Stimulated activated CD8-positive, alpha-beta memory T cell treated with anti-CD3 and anti-CD28 coated beads, Interleukin-4, amount 100 ng/mL, for 48 hours (primary cell): Measurements from ENCODE around the gene KRTAP4-4.
"Not testable (repeated sequence)": the region's sequence is repeated elsewhere in the genome, so short reads cannot be mapped to it uniquely, and the experiment has no call there.

Experiments used
- DNase-seq: peaks from one replicate; pipeline ENCODE4 v3.0.0-alpha.2; 2020

The KRTAP4-4 gene

DNA sequence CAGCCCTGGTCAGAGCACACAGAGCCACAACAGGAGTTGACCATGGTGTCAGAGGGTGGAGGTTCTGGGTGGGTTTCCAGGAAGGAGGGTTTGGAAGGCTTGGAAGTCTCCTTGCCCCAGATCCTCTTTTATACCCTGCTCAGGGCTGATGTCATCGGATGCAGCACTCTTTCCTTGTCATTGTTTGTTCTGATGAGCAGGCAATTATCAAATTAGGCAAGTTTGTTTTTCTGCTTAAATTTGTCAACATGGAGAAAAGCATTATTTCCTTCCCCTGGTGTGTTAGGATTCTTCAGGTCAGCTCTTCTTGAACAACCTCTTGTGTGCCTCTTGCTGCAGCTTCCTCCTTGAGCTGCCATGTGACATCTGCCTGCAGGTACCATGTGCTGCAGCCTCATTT is at the start of gene KRTAP4-4:
TSS of gene KRTAP4-4 (minus strand) at position 101 of the 400 bp plus-strand sequence. CDS start at position 44, 57 bp downstream.
- no peak for DNase-seq

DNA sequence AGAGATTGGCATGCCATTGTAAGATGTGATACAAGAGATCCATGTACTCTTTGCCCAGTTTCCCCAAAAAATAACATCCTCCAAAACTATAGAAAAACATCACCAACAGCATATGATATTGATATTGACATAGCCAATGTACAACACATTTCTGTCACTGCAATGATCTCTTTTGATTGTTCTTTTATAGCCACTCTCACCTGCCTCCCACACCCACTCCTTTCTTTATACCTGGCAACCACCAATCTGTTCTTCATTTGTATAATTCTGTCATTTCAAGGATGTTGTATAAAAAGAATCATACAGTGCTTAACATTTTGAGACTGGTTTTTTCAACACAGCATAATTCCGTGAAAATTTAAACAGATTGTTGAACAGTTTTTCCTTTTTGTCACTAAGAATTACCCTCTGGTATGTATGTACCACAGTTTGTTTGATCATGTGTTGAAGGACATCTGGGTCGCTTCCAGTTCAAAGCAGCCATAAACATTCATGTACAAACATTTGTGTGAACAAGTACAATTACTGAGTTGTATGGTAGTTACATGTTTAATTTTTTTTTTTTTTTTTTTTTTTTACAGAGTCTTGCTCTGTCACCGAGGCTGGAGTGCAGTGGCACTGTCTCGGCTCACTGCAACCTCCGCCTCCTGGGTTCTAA is 39.0 kb upstream of the KRTAP4-4 start:
- DNase-seq = no peak

DNA sequence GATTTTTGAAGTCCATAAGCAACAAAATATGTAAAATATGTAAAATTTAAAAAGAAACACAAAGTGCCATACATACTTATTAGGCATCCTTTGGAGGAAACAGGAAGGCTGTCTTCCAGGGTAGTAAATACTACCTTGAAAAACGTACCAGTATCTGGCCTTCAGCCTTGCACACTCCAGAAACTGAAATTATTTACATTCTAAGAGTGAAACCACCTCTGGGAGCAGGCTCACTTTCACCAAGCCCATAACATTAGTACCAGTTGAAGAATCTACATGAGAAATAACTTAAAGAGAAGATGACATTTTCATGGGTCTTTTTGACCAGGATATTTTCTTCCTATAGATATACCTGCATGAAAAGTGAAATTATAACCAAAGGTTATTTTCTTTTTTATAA is 35.5 kb upstream of the KRTAP4-4 start:
- no peak for DNase-seq

DNA sequence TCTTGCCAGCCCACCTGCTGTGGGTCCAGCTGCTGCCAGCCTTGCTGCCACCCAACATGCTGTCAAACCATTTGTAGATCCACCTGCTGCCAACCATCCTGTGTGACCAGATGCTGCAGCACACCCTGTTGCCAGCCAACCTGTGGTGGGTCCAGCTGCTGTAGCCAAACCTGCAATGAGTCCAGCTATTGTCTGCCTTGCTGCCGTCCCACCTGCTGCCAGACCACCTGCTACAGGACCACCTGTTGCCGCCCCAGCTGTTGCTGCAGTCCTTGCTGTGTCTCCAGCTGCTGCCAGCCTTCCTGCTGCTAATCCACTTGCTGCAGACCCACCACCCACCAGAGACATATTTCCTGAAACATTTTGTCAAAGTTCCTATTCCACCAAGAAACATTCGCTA is 29.8 kb upstream of the KRTAP4-4 start:
- no peak for DNase-seq

DNA sequence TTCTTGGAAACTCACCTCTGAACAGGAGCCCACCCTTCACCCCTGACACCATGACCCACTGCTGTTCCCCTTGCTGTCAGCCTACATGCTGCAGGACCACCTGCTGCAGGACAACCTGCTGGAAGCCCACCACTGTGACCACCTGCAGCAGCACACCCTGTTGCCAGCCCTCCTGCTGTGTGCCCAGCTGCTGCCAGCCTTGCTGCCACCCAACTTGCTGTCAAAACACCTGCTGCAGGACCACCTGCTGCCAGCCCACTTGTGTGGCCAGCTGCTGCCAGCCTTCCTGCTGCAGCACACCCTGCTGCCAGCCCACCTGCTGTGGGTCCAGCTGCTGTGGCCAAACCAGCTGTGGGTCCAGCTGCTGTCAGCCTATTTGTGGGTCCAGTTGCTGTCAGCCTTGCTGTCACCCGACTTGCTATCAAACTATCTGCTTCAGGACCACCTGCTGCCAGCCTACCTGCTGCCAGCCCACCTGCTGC is 29.3 kb upstream of the KRTAP4-4 start, which contains the start of gene KRTAP9-1:
TSS of gene KRTAP9-1 (plus strand) at position 51 of the 482 bp plus-strand sequence. CDS start at position 51, 0 bp downstream.
- DNase-seq = not testable (repeated sequence)

DNA sequence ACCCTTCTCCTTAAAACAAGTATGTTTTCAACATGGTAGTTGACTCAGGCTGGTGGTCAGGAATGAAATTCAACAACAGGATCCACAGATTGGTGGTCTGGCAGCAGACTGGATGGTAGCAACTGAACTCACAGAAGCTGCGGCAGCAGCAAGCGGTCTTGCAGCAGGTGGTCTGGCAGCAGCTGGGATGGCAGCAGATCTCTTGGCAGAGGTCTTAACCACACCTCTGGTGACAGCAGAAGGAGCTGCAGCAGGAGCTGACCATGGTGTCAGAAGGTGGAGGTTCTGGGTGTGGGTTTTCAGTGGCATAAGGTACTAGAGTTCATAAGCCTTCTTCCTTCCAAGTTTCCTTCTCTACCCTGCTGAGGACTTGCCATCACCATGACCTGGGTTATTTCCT is 26.3 kb upstream of the KRTAP4-4 start:
- DNase-seq = no peak

DNA sequence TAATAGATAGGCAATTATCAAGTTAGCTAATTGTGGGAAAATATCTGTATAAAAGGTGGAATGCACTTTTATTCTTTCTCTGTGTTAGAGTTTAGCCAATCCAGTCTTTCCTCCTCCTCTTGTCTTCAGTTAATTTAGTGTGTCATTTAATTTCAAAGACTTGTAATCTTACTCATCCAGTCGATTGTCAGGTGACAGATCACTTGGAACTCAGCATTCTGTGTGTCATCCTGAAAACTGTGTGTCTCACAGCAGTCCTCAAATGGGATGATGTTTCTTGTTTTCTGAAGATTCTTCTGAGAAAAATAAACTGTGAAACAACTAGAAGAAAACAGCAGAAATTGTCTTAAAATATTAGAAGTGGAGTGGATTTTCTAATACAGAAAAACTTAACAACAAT is 24.5 kb upstream of the KRTAP4-4 start:
- no peak for DNase-seq

DNA sequence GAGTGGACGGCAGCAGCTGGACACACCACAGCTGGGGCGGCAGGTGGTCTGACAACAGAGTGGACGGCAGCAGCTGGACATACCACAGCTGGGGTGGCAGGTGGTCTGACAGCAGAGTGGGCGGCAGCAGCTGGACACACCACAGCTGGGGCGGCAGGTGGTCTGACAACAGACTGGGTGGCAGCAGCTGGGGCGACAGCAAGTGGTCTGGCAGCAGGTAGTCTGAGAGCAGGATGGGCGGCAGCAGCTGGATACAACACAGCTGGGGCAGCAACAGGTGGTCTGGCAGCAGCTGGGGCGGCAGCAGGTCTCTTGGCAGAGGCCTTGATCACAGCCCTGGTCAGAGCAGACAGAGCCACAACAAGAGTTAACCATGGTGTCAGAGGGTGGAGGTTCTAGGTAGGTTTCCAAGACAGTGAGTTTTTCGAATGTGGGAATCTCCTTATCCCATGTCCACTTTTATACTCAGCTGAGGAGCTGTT is 24.0 kb upstream of the KRTAP4-4 start, which contains the start of gene KRTAP4-1:
TSS of gene KRTAP4-1 (minus strand) at position 432 of the 482 bp plus-strand sequence. CDS start at position 375, 57 bp downstream.
- no peak for DNase-seq

DNA sequence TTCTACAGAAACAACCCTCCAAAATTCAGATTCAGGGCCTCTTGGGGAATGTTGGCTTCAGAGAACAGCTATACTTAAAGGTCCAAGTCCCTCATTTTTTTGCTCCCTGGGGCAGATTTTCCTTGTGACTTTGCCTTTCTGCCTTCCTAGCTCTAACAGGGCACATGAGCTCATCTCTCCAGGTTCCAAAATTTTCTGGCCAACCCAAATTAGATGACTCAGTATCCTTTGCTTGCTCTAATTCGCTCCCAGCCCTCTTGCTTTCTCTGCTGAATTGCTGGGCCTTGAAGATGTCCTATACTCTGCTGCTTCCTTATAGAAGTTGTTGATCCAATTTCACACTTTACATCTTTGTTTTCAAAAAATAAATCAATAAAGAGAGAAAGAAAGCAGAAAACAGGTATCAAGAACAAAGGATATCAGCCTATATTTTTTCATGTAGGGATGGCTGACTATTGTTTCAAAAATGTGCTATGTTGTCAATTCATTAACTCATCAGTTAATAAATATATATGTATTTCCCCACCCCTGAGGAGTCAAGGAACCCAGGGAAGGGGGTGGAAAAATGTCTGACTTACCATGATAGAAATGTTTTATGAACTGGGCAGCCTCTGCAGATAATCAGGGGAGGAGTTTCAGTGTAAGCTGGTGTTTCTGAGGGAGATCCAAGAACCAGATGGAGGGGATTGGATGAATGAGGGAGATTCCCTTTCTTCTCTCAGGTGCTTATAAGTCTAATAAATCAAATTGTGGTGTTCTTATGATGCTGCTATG is 18.5 kb upstream of the KRTAP4-4 start:
- no peak for DNase-seq

DNA sequence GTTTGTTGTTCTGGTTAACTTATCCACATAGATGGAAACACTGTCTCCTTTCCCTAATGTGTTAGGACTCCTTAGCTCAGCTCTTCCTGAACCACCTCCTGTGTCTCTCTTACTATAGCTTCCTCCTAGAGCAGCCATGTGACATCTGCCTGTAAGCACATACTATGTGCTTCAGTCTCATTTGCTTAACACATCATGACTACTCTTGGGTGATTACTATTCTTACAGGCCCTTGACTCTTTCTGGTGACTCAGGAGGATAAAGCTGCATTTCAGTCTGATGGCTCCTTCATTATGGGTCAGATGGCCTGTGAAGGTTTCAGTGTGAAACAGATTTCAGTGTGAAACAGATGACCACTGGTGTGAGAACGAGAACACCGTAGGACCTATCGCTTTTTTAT is 17.8 kb upstream of the KRTAP4-4 start:
- no peak for DNase-seq

DNA sequence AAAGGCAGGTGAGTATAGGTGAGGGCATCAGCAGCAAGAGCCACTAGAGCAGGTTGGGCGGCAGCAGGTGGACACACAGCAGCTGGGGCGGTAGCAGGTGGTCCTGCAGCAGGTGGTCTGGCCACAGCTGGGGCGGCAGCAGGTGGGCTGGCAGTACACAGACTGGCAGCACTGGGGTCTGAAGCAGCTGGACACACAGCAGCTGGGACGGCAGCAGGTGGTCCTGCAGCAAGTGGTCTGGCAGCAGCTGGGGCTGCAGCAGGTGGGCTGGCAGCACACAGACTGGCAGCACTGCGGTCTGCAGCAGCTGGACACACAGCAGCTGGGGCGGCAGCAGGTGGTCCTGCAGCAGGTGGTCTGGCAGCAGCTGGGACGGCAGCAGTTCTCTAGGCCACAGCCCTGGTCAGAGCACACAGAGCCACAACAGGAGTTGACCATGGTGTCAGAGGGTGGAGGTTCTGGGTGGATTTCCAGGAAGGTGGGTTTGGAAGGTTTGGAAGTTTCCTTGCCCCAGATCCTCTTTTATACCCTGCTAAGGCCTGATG is 17.3 kb upstream of the KRTAP4-4 start, which contains the start of gene KRTAP4-2:
TSS of gene KRTAP4-2 (minus strand) at position 495 of the 545 bp plus-strand sequence. CDS start at position 438, 57 bp downstream.
- DNase-seq = no peak

DNA sequence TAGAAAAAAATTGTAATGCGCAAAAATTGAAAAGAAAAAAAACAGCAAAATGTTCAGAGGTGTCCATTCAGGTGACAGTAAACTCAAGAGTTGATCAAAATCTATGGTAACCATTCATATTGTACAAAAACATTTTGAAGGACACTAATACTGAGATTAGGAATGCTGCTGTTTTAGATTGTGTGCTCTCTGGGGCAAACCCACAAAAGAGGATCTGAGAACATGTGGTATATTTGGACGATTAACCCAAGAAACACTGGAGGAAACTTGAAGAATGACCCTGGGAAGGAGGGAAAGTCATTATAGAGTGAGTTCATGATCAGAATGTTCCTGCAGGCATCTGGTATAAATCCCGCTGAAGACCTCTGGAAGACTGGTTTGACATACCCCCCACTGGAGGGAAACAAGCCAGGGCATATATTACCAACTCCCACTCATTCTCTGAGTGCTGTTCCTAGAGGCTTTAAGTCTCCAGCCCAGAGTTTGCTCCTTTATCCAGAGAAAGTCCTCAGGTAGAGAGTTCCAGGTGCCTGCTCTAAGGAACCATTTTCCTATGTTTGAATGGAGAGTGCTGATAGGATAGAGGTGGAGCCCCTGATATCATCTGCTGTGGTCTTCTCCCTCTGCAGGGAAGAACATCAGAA is 16.3 kb upstream of the KRTAP4-4 start:
- DNase-seq = no peak

DNA sequence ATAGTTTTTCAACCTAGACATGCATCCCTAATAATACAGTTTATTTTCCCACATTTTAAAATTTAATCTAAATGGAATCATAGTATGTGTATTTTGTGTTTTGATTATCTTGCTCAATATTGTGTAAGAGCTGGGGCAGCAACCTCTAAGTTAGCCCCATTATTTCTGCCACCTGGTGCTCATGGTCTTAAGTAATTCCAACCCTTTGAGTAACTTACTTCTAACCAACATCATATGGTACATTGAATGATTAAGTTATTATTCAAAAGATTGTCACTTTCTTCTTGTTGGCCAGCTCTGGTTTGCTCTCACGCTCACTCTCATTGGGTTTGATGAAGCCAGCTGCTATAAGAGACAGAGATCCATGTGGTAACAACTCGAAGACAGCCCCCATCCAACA is 11.3 kb upstream of the KRTAP4-4 start:
- DNase-seq = no peak

DNA sequence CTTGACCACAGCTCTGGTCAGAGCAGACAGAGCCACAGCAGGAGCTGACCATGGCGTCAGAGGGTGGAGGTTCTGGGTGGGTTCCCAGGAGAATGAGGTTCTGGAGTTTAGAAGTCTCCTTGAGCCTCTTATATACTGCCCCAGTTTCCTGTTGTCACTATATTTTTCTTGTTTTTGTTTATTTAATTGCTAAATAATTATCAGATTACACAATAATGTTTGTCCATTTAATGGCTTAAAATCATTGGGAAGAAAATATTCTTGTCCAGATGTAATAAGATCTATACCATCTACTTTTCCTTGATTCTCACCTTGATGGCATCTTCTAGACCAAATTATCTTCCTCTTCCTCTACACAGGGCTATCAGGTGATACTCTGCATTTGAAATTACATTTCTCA is 7.6 kb upstream of the KRTAP4-4 start, which contains the start of gene KRTAP4-3:
TSS of gene KRTAP4-3 (minus strand) at position 101 of the 400 bp plus-strand sequence. CDS start at position 52, 49 bp downstream.
- no peak for DNase-seq

DNA sequence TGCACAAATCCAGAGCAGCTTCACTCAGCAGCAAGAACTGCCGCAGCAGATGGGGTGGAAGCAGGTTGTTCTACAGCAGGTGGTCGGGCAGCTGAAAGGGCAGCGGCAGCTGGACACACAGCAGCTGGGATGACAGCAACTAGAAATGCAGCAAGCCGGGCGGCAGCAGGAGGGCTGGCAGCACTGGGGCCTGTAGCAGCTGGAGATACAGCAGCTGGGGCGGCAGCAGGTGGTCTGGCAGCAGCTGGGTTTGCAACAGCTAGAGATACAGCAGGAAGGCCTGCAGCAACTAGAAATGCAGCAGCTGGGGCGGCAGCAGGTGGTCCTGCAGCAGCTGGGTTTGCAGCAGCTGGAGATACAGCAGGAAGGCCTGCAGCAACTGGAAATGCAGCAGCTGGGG is 7.0 kb upstream of the KRTAP4-4 start:
- DNase-seq = no peak

DNA sequence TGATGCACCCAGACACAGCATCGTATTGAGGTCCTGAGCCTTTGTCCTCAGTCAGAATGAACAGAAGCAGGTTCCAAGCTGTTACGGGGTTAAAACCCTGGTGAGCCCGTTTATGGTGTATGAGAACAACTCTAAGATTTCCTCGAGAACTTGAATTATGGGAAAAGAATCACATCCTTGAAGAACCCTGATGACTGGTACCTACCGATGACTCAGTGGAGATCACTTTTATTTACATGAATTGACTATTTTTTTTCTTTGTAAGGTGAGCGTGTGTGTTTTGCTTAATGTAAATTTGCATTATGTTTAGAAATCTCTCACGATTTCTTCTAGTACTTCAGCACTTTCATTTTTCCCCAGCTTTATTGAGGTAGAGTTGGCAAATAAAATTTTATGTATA is 3.3 kb upstream of the KRTAP4-4 start:
- DNase-seq = no peak

DNA sequence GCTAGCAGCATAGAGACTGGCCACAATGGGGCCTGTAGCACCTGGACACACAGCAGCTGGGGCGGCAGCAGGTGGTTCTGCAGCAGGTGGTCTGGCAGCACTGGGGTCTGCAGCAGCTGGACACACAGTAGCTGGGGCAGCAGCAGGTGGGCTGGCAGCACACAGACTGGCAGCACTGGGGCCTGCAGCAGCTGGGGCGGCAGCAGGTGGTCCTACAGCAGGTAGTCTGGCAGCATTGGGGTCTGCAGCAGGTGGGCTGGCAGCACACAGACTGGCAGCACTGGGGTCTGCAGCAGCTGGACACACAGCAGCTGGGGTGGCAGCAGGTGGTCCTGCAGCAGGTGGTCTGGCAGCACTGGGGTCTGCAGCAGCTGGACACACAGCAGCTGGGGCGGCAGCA is 358 bp downstream of the KRTAP4-4 start:
- DNase-seq = not testable (repeated sequence)

DNA sequence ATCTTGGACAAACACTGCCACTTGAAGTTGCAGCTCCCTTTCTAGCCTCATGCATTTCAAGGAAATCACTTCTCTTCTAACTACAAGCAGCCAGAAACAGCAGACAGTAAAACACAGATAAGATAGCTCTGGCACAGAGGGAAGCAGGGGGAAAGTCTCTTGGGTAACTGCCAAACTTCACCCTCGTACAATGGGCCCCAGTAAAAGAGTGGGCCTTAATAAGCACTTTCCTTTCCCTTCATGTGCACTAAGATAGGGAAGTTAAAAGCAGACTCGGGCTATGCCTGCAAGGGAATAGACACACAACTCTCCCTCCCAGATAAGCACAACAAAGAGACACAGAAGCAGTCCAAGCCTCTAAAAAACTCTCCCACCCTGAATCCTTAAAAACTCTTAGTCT is 6.7 kb downstream of the KRTAP4-4 start:
- no peak for DNase-seq

DNA sequence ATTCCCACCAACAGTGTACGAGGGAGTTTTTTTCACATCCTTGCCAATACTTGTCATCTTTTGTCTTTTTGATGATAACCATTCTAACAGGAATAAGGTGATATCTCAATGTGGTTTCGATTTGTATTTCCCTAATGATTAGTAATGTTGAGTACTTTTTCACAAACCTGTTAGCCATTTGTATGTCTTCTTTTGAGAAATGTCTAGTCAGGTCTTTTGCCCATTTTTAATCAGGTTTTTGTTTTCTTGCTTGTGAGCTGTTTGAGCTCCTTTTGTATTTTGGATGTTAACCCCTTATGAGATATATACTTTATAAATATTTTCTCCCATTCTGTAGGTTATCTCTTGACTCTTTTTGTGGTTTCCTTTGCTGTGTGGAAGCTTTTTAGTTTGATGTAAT is 9.0 kb downstream of the KRTAP4-4 start:
- no peak for DNase-seq

DNA sequence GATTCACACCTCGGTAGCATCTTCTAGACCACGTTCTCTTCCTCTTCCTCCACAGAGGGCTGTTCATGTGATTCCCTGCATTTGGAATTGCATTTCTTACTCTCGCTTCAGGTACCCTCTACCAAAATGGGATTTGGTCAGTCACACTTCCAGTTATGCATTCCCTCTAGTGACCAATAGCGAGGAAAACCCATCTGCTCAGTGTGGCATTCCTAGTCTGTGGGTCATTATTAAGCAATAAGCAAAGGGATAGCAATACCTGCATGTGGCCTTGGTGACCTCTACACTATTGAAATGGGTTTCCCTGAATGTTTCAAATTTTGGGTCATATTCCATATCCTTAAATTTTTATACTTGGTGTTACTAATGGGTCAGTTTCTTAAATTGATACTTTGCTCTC is 10.5 kb downstream of the KRTAP4-4 start:
- DNase-seq = no peak

DNA sequence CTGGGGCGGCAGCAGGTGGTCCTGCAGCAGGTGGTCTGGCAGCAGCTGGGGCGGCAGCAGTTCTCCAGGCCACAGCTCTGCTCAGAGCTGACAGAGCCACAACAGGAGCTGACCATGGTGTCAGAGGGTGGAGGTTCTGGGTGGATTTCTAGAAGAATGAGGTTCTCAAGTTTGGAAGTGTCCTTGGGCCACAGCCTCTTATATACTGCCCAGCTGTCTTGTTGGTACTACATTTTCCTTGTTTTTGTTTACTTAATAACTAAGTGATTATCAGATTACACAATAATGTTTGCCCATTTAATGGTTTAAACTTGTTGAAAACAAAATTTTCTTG is 10.9 kb downstream of the KRTAP4-4 start, which contains the start of gene KRTAP4-5:
TSS of gene KRTAP4-5 (minus strand) at position 174 of the 334 bp plus-strand sequence. CDS start at position 116, 58 bp downstream.
- no peak for DNase-seq

DNA sequence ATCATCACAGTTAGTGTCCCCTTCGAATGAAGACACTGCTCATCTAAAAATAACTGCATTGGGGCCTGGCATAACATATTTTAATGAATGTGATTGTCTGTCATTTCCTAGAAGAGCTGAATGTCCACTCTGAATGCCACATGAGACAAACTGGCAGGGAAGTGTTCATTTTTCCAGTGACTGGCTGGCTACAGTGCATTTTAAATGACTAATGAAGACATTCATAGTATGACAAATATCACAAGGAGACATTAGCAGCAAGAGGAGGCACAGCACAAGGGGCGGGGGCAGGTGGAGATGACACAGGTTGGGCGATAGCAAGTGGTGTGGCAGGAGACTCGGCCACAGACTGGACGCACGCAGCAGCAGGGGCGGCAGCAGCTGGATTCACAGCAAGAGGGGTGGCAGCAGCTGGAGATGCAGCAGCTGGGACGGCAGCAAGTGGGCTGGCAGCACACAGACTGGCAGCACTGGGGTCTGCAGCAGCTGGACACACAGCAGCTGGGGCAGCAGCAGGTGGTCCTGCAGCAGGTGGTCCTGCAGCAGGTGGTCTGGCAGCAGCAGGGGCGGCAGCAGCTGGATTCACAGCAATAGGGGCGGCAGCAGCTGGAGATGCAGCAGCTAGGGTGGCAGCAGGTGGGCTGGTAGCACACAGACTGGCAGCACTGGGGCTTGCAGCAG is 11.4 kb downstream of the KRTAP4-4 start:
- DNase-seq = not testable (repeated sequence)
